Lower lobe of right lung (tissue), 2 donors: ENCODE results near the gene TCN2. TPM values are rescaled to one million over a fixed set of nuclear protein-coding genes. Genes with fewer than 3 reads are reported as not detected.

Experiments
- ATAC-seq, 2 donors: fragments of 200-7000 bp; cut with Tn5 transposase; one replicate each; pipeline ENCODE4 v1.9.1; 2020 to 2022; ENCODE audit warnings: mild to moderate bottlenecking in 2 of 2, moderate library complexity in 2 of 2
- DNase-seq: peaks from one replicate; pipeline ENCODE4 v3.0.0-alpha.2; 2020
- H3K27ac ChIP-seq: fragments of 200-600 bp; one replicate; pipeline ENCODE4 v1.8.0; 2022
- H3K27me3 ChIP-seq: fragments of 200-600 bp; one replicate; pipeline ENCODE4 v1.8.0; 2022; ENCODE audit warnings: low read depth
- H3K36me3 ChIP-seq: fragments of 200-600 bp; one replicate; pipeline ENCODE4 v1.8.0; 2022; ENCODE audit warnings: mild to moderate bottlenecking
- H3K4me1 ChIP-seq: fragments of 200-600 bp; one replicate; pipeline ENCODE4 v1.8.0; 2022
- H3K4me3 ChIP-seq: fragments of 200-600 bp; one replicate; pipeline ENCODE4 v1.8.0; 2022; ENCODE audit warnings: mild to moderate bottlenecking
- H3K9me3 ChIP-seq: fragments of 200-600 bp; one replicate; pipeline ENCODE4 v1.8.0; 2022
- CTCF ChIP-seq: fragments of 200-600 bp; IDR thresholded peaks from one replicate; pipeline ENCODE4 v1.8.0; 2022; ENCODE audit warnings: antibody characterized with exemption, mild to moderate bottlenecking
- intact Hi-C: fragments of 100-400 bp; cut with DNase I; formaldehyde crosslinking; loops from one replicate; pipeline ENCODE4 v1.11.0; 2022
- total RNA-seq: library from RNA; stranded (reverse); fragmentation: NEBNext Ultra II Directional; extraction: Animal tissue kit (Norgen Biotek cat#: 25700); gene quantifications from one replicate; pipeline ENCODE4 v1.2.1, GENCODE V29; 2021
- donor health status: DM: no; HTN: yes; CAD: no; lungs with severe emphysema.

Gene TCN2
- total RNA-seq, 1 donor from 2014 or later = 44.2 TPM

GRCh38 chr22:30650508-30651116, 43.6 kb downstream of the TCN2 start:
- TF ChIP-seq CTCF = no peak
- Histone ChIP-seq H3K36me3 (no peaks in the 10 kb centered on the region), H3K27me3 (no peaks in the 10 kb centered on the region), H3K27ac (no peak overlapping the region), H3K9me3 (no peaks in the 10 kb centered on the region), H3K4me1 (no peaks in the 10 kb centered on the region), H3K4me3 (no peak overlapping the region)
- DNase-seq = no peak
- intact Hi-C loops = no loop called here
- ATAC-seq = no peak

GRCh38 chr22:30652852-30653251, 45.9 kb downstream of the TCN2 start:
- no peaks in the 10 kb centered on the region for H3K9me3 ChIP-seq
- no peak for TF ChIP-seq CTCF
- intact Hi-C loops = no loop called here
- DNase-seq (no peak), ATAC-seq (no peak)
- no peak overlapping the region for H3K27ac ChIP-seq
- no peaks in the 10 kb centered on the region for H3K4me1 ChIP-seq
- no peaks in the 10 kb centered on the region for H3K27me3 ChIP-seq
- no peaks in the 10 kb centered on the region for H3K36me3 ChIP-seq
- H3K4me3 ChIP-seq = no peak overlapping the region

- H3K36me3 ChIP-seq = no peaks in the 10 kb centered on the region
Measured at GRCh38 chr22:30654361-30654760, 47.4 kb downstream of the TCN2 start.

GRCh38 chr22:30655532-30655931, 48.6 kb downstream of the TCN2 start:
- no peaks in the 10 kb centered on the region for H3K36me3 ChIP-seq
- no peak for ATAC-seq

More at GRCh38 chr22:30654361-30654760, 47.4 kb downstream of the TCN2 start:
- Histone ChIP-seq H3K4me3 (no peak overlapping the region), H3K27me3 (no peaks in the 10 kb centered on the region), H3K9me3 (no peaks in the 10 kb centered on the region), H3K4me1 (no peaks in the 10 kb centered on the region), H3K27ac (no peak overlapping the region)
- no peak for DNase-seq
- intact Hi-C loops = no loop called here
- TF ChIP-seq CTCF = no peak
- ATAC-seq = no peak

GRCh38 chr22:30662040-30662439, 55.1 kb downstream of the TCN2 start:
- no peaks in the 10 kb centered on the region for H3K27me3 ChIP-seq
- no peak for ATAC-seq
- intact Hi-C loops = no loop called here
- TF ChIP-seq CTCF = no peak
- no peaks in the 10 kb centered on the region for H3K9me3 ChIP-seq
- no peak for DNase-seq
- no peak overlapping the region for H3K4me3 ChIP-seq
- H3K36me3 ChIP-seq = peaks cover 30% of the 10 kb centered on the region
- H3K27ac ChIP-seq = no peak overlapping the region
- H3K4me1 ChIP-seq = peaks cover 18% of the 10 kb centered on the region

More at GRCh38 chr22:30655532-30655931, 48.6 kb downstream of the TCN2 start:
- no peak overlapping the region for H3K4me3 ChIP-seq
- DNase-seq = no peak
- H3K27ac ChIP-seq = no peak overlapping the region
- H3K9me3 ChIP-seq = no peaks in the 10 kb centered on the region
- TF ChIP-seq CTCF = no peak
- no peaks in the 10 kb centered on the region for H3K27me3 ChIP-seq
- intact Hi-C loops = no loop called here
- no peaks in the 10 kb centered on the region for H3K4me1 ChIP-seq
